Colonic mucosa (tissue), 4 donors: ENCODE measurements around the gene CNOT4. TPM values are rescaled to one million over a fixed set of nuclear protein-coding genes. Genes with fewer than 3 reads are reported as not detected.

Experiments used
- DNase-seq: peaks from one replicate; pipeline ENCODE4 v3.0.0-alpha.2; 2020
- H3K27ac ChIP-seq: fragments of 200-600 bp; one replicate; pipeline ENCODE4 v1.8.0; 2021
- H3K27me3 ChIP-seq: fragments of 200-600 bp; one replicate; pipeline ENCODE4 v1.8.0; 2021
- H3K36me3 ChIP-seq: fragments of 200-600 bp; one replicate; pipeline ENCODE4 v1.8.0; 2021
- H3K4me1 ChIP-seq: fragments of 200-600 bp; one replicate; pipeline ENCODE4 v1.8.0; 2021; ENCODE audit warnings: mild to moderate bottlenecking
- H3K4me3 ChIP-seq: fragments of 200-600 bp; one replicate; pipeline ENCODE4 v1.8.0; 2021
- H3K9ac ChIP-seq, 2 donors: one replicate each; pipeline ENCODE4 v1.7.0; 2013; ENCODE audit warnings: control low read depth in 2 of 2, low read depth in 2 of 2, low read length in 2 of 2
- H3K9me3 ChIP-seq: fragments of 200-600 bp; one replicate; pipeline ENCODE4 v1.8.0; 2021
- intact Hi-C: fragments of 100-400 bp; cut with DNase I; formaldehyde crosslinking; loops from one replicate; pipeline ENCODE4 v1.14.1; 2022
- total RNA-seq, 2 donors: library from RNA; stranded (reverse); fragmentation: NEBNext Ultra II Directional in 1 of 2; extraction: Animal tissue kit (Norgen Biotek cat#: 25700) in 1 of 2; gene quantifications; one replicate each; pipeline ENCODE4 v1.2.1, GENCODE V29; 2021
- TF ChIP-seq, protein P1 (sequence below): fragments of 200-600 bp; IDR thresholded peaks from one replicate; pipeline ENCODE4 v1.8.0; 2022; ENCODE audit warnings: antibody characterized with exemption, mild to moderate bottlenecking
- donor health status: healthy.
- donor health status: DM: no; HTN: no; CAD: no.
- donor health status: DM: no; HTN: no; CAD: no.

The CNOT4 gene
- total RNA-seq, 2 donors from 2014 or later, result 14.7 to 20.9 TPM

DNA sequence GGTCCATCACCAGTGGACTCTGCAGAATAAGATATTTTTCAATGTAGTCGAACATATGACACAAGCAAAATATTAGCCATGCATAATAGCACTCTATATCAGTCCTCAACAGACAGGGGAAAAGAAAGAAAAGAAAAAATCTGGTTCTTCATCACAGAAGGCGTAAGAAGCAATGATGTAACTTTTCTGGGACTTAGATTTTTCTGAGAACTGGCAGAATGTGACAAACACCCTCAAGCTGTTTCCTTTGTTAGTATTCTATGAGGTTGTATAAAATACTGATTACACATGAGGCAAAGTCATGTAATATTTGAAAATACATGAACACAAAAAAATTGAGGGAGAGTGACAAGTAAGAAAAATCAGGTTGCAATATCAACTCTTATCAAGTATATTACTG is 84.9 kb downstream of the CNOT4 start:
- no peaks in the 10 kb centered on the region for H3K36me3 ChIP-seq
- TF ChIP-seq, protein P1, sequence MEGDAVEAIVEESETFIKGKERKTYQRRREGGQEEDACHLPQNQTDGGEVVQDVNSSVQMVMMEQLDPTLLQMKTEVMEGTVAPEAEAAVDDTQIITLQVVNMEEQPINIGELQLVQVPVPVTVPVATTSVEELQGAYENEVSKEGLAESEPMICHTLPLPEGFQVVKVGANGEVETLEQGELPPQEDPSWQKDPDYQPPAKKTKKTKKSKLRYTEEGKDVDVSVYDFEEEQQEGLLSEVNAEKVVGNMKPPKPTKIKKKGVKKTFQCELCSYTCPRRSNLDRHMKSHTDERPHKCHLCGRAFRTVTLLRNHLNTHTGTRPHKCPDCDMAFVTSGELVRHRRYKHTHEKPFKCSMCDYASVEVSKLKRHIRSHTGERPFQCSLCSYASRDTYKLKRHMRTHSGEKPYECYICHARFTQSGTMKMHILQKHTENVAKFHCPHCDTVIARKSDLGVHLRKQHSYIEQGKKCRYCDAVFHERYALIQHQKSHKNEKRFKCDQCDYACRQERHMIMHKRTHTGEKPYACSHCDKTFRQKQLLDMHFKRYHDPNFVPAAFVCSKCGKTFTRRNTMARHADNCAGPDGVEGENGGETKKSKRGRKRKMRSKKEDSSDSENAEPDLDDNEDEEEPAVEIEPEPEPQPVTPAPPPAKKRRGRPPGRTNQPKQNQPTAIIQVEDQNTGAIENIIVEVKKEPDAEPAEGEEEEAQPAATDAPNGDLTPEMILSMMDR, result no peak
- H3K4me1 ChIP-seq, result no peaks in the 10 kb centered on the region
- no peak overlapping the region for H3K27ac ChIP-seq
- intact Hi-C loops, result no loop called here
- no peaks in the 10 kb centered on the region for H3K27me3 ChIP-seq
- no peak for DNase-seq
- no peak overlapping the region for H3K9ac ChIP-seq
- H3K9me3 ChIP-seq, result no peaks in the 10 kb centered on the region
- H3K4me3 ChIP-seq, result no peak overlapping the region

DNA sequence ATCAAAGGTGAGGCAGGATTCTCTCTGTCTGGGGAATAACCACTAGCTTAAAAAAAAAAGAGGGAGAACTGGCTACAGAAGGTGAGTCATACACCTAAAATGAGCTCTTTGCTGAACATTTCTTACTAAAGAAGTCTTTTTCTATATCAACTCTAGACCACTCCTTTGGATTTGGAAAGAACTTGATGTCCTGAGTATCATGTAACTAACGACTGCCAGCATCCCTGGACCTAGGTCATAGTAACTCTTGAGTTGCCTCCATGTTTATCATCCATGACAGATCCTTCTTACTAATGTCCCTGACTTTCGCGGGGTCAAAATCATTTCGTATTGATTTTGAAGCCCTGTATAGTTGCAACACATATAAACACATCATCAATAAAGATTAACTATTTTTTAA is 89.1 kb downstream of the CNOT4 start:
- no peak for DNase-seq

DNA sequence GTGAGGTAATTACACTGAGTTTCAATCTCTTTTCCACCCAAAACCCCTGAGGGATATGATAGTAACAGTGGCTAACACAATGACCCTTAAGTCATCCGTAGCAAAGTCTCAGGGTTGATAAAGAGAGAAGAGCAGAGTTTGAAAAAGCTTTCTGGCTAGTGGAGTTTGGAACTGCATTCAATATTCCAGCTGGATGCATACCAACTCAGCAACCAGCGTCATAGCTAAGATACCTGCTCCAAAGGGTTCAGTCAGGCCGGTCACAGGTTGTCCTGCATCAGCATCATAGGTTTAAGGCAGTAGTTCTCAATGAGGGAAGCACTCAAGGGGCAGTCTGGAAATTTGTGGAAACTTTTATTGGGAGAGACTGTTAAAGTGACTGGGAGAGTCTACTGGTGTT is 93.5 kb downstream of the CNOT4 start:
- intact Hi-C loops, result no loop called here
- Histone ChIP-seq H3K4me3 (no peak overlapping the region), H3K4me1 (no peaks in the 10 kb centered on the region), H3K27me3 (no peaks in the 10 kb centered on the region), H3K9ac (no peak overlapping the region), H3K9me3 (no peaks in the 10 kb centered on the region), H3K27ac (no peak overlapping the region), H3K36me3 (no peaks in the 10 kb centered on the region)
- DNase-seq, result no peak
- TF ChIP-seq, protein P1, result no peak

More for the DNA sequence above, 89.1 kb downstream of the CNOT4 start:
- no peaks in the 10 kb centered on the region for H3K9me3 ChIP-seq
- H3K4me3 ChIP-seq, result no peak overlapping the region
- TF ChIP-seq, protein P1, result no peak
- intact Hi-C loops, result no loop called here
- H3K4me1 ChIP-seq, result no peaks in the 10 kb centered on the region
- no peak overlapping the region for H3K27ac ChIP-seq
- H3K27me3 ChIP-seq, result no peaks in the 10 kb centered on the region
- H3K36me3 ChIP-seq, result no peaks in the 10 kb centered on the region
- H3K9ac ChIP-seq, result no peak overlapping the region

DNA sequence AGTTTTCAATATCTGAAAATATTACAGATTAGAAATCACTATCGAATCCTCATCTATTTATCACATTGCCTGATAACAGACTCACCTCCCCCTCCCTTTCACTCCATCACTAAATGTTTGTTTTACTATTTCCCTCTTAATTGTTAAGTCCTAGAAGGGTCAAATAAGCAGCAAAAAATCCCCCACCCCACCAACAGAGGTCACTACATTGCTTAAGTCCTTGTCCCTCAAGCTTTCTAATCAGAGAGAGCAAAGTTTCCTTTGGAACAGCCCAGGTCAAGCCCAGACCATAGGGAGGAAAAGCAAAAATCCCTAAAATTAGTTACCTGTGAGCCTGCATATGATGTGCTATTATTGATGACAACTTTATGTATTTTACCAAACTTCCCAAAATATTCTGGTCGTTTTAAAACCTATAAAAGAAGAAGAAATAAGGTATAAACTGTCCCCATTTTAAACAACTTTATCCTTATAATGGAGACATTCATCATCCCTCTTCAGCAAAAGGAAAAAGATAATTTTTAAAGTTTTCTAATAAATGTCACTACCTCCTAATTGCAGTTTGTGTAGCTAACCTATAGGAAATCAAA is 95.0 kb downstream of the CNOT4 start:
- TF ChIP-seq, protein P1, result peak; percentile 23
- H3K4me1 ChIP-seq, result no peaks in the 10 kb centered on the region
- intact Hi-C loops, result no loop called here

DNA sequence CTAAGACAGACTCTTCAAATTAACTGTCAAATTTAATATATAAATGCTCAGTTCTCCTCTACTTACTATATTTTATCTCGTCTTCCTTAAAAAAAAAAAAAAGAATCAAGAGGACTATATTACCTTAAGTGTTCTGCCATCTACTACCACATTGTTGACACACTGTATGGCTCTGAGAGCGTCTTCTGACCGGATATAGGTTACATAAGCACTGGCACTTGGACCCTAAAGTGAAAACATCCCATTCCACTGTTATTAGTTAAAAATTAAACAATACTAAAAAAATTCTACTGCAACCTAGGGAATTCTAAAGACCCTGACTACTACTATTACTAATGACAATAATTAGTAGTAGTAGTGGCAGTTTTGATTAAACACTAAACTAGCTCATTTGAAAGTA is 95.7 kb downstream of the CNOT4 start:
- intact Hi-C loops, result no loop called here
- H3K27ac ChIP-seq, result no peak overlapping the region
- H3K27me3 ChIP-seq, result no peaks in the 10 kb centered on the region
- H3K4me1 ChIP-seq, result no peaks in the 10 kb centered on the region
- TF ChIP-seq, protein P1, result no peak
- H3K36me3 ChIP-seq, result no peaks in the 10 kb centered on the region
- DNase-seq, result no peak
- no peak overlapping the region for H3K9ac ChIP-seq
- no peaks in the 10 kb centered on the region for H3K9me3 ChIP-seq
- no peak overlapping the region for H3K4me3 ChIP-seq

More for the DNA sequence above, 95.0 kb downstream of the CNOT4 start:
- DNase-seq, result peak; percentile 24
- Histone ChIP-seq H3K4me3 (no peak overlapping the region), H3K27me3 (no peaks in the 10 kb centered on the region), H3K9me3 (no peaks in the 10 kb centered on the region), H3K9ac (no peak overlapping the region), H3K27ac (no peak overlapping the region), H3K36me3 (no peaks in the 10 kb centered on the region)
